Effector memory CD4-positive, alpha-beta T cell (primary cell): ENCODE data around the gene DYNLT4.
"Not testable (repeated sequence)": the region's sequence is repeated elsewhere in the genome, so short reads cannot be mapped to it uniquely, and the experiment has no call there.

Experiments used
- DNase-seq, 3 donors: peaks; one replicate each; pipeline ENCODE4 v3.0.0-alpha.2; 2020
- H3K27ac ChIP-seq: 2 replicates; pipeline ENCODE4 v1.7.0; 2013; ENCODE audit warnings: mild to moderate bottlenecking, low read length, moderate library complexity; ENCODE audit not compliant: insufficient read depth, poor library complexity, severe bottlenecking
- H3K27me3 ChIP-seq: replicated peaks from 2 replicates; pipeline ENCODE4 v1.7.0; 2013; ENCODE audit warnings: mild to moderate bottlenecking, low read length; ENCODE audit not compliant: insufficient read depth, control insufficient read depth, poor library complexity, severe bottlenecking
- H3K36me3 ChIP-seq: 2 replicates; pipeline ENCODE4 v1.7.0; 2013; ENCODE audit warnings: mild to moderate bottlenecking, low read length, moderate library complexity; ENCODE audit not compliant: control insufficient read depth, insufficient read depth
- H3K4me1 ChIP-seq: 2 replicates; pipeline ENCODE4 v1.7.0; 2013; ENCODE audit warnings: low read length, mild to moderate bottlenecking; ENCODE audit not compliant: control insufficient read depth, insufficient read depth, poor library complexity, severe bottlenecking
- H3K4me3 ChIP-seq: 2 replicates; pipeline ENCODE4 v1.7.0; 2013; ENCODE audit warnings: low read length, low read depth, mild to moderate bottlenecking; ENCODE audit not compliant: insufficient read depth, poor library complexity, severe bottlenecking
- H3K9me3 ChIP-seq: 2 replicates; pipeline ENCODE4 v1.7.0; 2013; ENCODE audit warnings: mild to moderate bottlenecking, low read length, moderate library complexity; ENCODE audit not compliant: control insufficient read depth

Gene DYNLT4

GRCh38 chr1:44777969-44778635 is 29.0 kb downstream of the DYNLT4 start:
- Histone ChIP-seq H3K27ac (no peak overlapping the region), H3K4me3 (no peak overlapping the region), H3K36me3 (peaks cover 43% of the 10 kb centered on the region), H3K27me3 (no peaks in the 10 kb centered on the region), H3K9me3 (no peaks in the 10 kb centered on the region), H3K4me1 (peaks cover 16% of the 10 kb centered on the region)
- no peak for DNase-seq

GRCh38 chr1:44777547-44777946 is 29.6 kb downstream of the DYNLT4 start:
- Histone ChIP-seq H3K27ac (peak overlapping the region; percentile 93), H3K4me3 (no peak overlapping the region), H3K9me3 (no peaks in the 10 kb centered on the region), H3K4me1 (peaks cover 16% of the 10 kb centered on the region), H3K36me3 (peaks cover 43% of the 10 kb centered on the region), H3K27me3 (no peaks in the 10 kb centered on the region)
- no peak for DNase-seq

GRCh38 chr1:44776730-44777068 is 30.5 kb downstream of the DYNLT4 start:
- Histone ChIP-seq H3K36me3 (peaks cover 42% of the 10 kb centered on the region), H3K4me1 (peaks cover 16% of the 10 kb centered on the region), H3K9me3 (no peaks in the 10 kb centered on the region), H3K27ac (peak overlapping the region; percentile 93), H3K4me3 (peak overlapping the region; percentile 96), H3K27me3 (no peaks in the 10 kb centered on the region)
- no peak for DNase-seq

GRCh38 chr1:44775930-44776729 is 31.0 kb downstream of the DYNLT4 start:
- peaks cover 36% of the 10 kb centered on the region for H3K36me3 ChIP-seq
- H3K27me3 ChIP-seq = no peaks in the 10 kb centered on the region
- DNase-seq = peak in 1 of 3 donors; percentile 40
- H3K27ac ChIP-seq = peak overlapping the region; percentile 93
- no peaks in the 10 kb centered on the region for H3K9me3 ChIP-seq
- peaks cover 16% of the 10 kb centered on the region for H3K4me1 ChIP-seq
- peak overlapping the region; percentile 96 for H3K4me3 ChIP-seq

GRCh38 chr1:44775078-44775929 is 31.8 kb downstream of the DYNLT4 start, which contains the start of gene RPS8:
Gene RPS8 (plus strand): TSS chr1:44775540. CDS start chr1:44775597, 57 bp downstream.
- Histone ChIP-seq H3K4me1 (peaks cover 16% of the 10 kb centered on the region), H3K9me3 (no peaks in the 10 kb centered on the region), H3K27me3 (no peaks in the 10 kb centered on the region), H3K36me3 (peaks cover 29% of the 10 kb centered on the region), H3K4me3 (peak within 1 kb of the TSS; percentile 96), H3K27ac (peak within 1 kb of the TSS; percentile 93)
- DNase-seq = peak; percentile 75 to 83 (median 79)

- not testable (repeated sequence) for H3K36me3 ChIP-seq, H3K27me3 ChIP-seq, DNase-seq, H3K4me1 ChIP-seq, H3K9me3 ChIP-seq, H3K4me3 ChIP-seq, H3K27ac ChIP-seq
Measured at GRCh38 chr1:44766421-44766820, 40.7 kb downstream of the DYNLT4 start.

GRCh38 chr1:44760876-44761275 is 46.3 kb downstream of the DYNLT4 start:
- H3K27ac ChIP-seq = no peak overlapping the region
- no peaks in the 10 kb centered on the region for H3K9me3 ChIP-seq
- H3K4me3 ChIP-seq = no peak overlapping the region
- H3K4me1 ChIP-seq = no peaks in the 10 kb centered on the region
- DNase-seq = no peak
- H3K27me3 ChIP-seq = no peaks in the 10 kb centered on the region
- no peaks in the 10 kb centered on the region for H3K36me3 ChIP-seq

GRCh38 chr1:44759077-44759476 is 48.1 kb downstream of the DYNLT4 start:
- Histone ChIP-seq H3K9me3 (no peaks in the 10 kb centered on the region), H3K27ac (no peak overlapping the region), H3K4me1 (no peaks in the 10 kb centered on the region), H3K27me3 (no peaks in the 10 kb centered on the region), H3K4me3 (no peak overlapping the region), H3K36me3 (no peaks in the 10 kb centered on the region)
- DNase-seq = no peak

GRCh38 chr1:44757420-44757819 is 49.7 kb downstream of the DYNLT4 start:
- no peaks in the 10 kb centered on the region for H3K4me1 ChIP-seq
- no peaks in the 10 kb centered on the region for H3K9me3 ChIP-seq
- H3K36me3 ChIP-seq = no peaks in the 10 kb centered on the region
- H3K27ac ChIP-seq = no peak overlapping the region
- H3K27me3 ChIP-seq = no peaks in the 10 kb centered on the region
- no peak overlapping the region for H3K4me3 ChIP-seq
- no peak for DNase-seq
